K562 (cell line): ENCODE results near the gene PARD3B.

ENCODE experiments used
- CBX1 ChIP-seq: sonication (generic); IDR thresholded peaks from 2 replicates; pipeline ENCODE4 v1.6.1; 2016; ENCODE audit warnings: antibody characterized with exemption, low read depth, mild to moderate bottlenecking
- CTCF ChIP-seq, 3 experiments: IDR thresholded peaks in 2 of 3; conservative IDR thresholded peaks in 1 of 3; 2 replicates each; pipeline ENCODE4 v1.5.1; 2011 to 2012; ENCODE audit warnings: low read length in 3 of 3, mild to moderate bottlenecking in 3 of 3, control low read depth in 2 of 3, improper control_type of control experiment in 1 of 3, inconsistent platforms in 1 of 3, low read depth in 1 of 3, mixed read lengths in 1 of 3, moderate library complexity in 1 of 3; ENCODE audit not compliant: insufficient read depth in 2 of 3
- ELK1 ChIP-seq: sonication (generic); formaldehyde crosslinking; IDR thresholded peaks from 2 replicates; pipeline ENCODE4 v1.8.1; 2022; ENCODE audit warnings: missing genetic modification reagents
- EZH2 ChIP-seq: IDR thresholded peaks from 2 replicates; pipeline ENCODE4 v1.6.1; 2012; ENCODE audit warnings: low read depth, mild to moderate bottlenecking, inconsistent platforms, low read length, borderline replicate concordance
- FOS ChIP-seq: IDR thresholded peaks from 3 replicates; pipeline ENCODE4 v1.6.1; 2011; ENCODE audit not compliant: insufficient read length; ENCODE audit errors: extremely low read depth
- MAFF ChIP-seq: IDR thresholded peaks from 2 replicates; pipeline ENCODE4 v1.6.1; 2012; ENCODE audit warnings: low read length, improper control_type of control experiment
- NCOA4 ChIP-seq: fragments of 450-650 bp; IDR thresholded peaks from 2 replicates; pipeline ENCODE4 v1.6.1; 2018; ENCODE audit warnings: mild to moderate bottlenecking; ENCODE audit not compliant: partially characterized antibody
- NFATC3 ChIP-seq: fragments of 450-650 bp; IDR thresholded peaks from 2 replicates; pipeline ENCODE4 v1.6.1; 2017; ENCODE audit warnings: mild to moderate bottlenecking
- NUFIP1 ChIP-seq: fragments of 450-650 bp; IDR thresholded peaks from 2 replicates; pipeline ENCODE4 v1.6.1; 2018; ENCODE audit not compliant: partially characterized antibody
- YY1 ChIP-seq, 3 experiments: IDR thresholded peaks; 2 replicates each; pipeline ENCODE4 v1.6.1; 2011; ENCODE audit warnings: low read length in 2 of 3, mild to moderate bottlenecking in 2 of 3, moderate library complexity in 2 of 3, borderline replicate concordance in 1 of 3, control low read depth in 1 of 3, low read depth in 1 of 3; ENCODE audit not compliant: insufficient read depth in 3 of 3, insufficient replicate concordance in 2 of 3, control insufficient read depth in 1 of 3, insufficient read length in 1 of 3; ENCODE audit errors: extremely low read depth in 1 of 3
- ZBTB11 ChIP-seq, 3 experiments: fragments of 200-800 bp in 1 of 3; fragments of 250-450 bp in 1 of 3; fragments of 450-650 bp in 1 of 3; sonication (Bioruptor Pico) in 1 of 3; sonication (Bioruptor generic) in 1 of 3; formaldehyde crosslinking in 1 of 3; IDR thresholded peaks; 2 replicates each; pipeline versions ENCODE4 v1.6.1 to v1.8.0; 2016 to 2022; ENCODE audit warnings: mild to moderate bottlenecking in 2 of 3, missing genetic modification characterization in 2 of 3, missing compliant biosample characterization in 1 of 3, moderate library complexity in 1 of 3
- ZNF121 ChIP-seq: sonication (generic); formaldehyde crosslinking; conservative IDR thresholded peaks from 2 replicates; pipeline ENCODE4 v1.8.0; 2022; ENCODE audit warnings: missing genetic modification reagents
- ZNF174 ChIP-seq: fragments of 250-450 bp; sonication (Bioruptor Pico); IDR thresholded peaks from 2 replicates; pipeline ENCODE4 v1.4.0; 2020; ENCODE audit warnings: mild to moderate bottlenecking

- TF ChIP-seq NUFIP1 (no peak), EZH2 (no peak), NFATC3 (no peak), CTCF (IDR thresholded peaks at IDR 0.05 in 2 of 3, conservative IDR thresholded peaks at IDR 0.05 in 1 of 3; ENCODE audit: insufficient read depth in 2 of 3, low read depth in 1 of 3, low read length in 3 of 3) (no peak), ZBTB11 (CRISPR knock-in tag; IDR thresholded peaks at IDR 0.05) (no peak), YY1 (IDR thresholded peaks at IDR 0.05; ENCODE audit: borderline replicate concordance in 1 of 3, control insufficient read depth in 1 of 3, extremely low read depth in 1 of 3, insufficient read depth in 3 of 3, insufficient read length in 1 of 3, insufficient replicate concordance in 2 of 3, low read depth in 1 of 3, low read length in 2 of 3) (no peak), CBX1 (no peak), NCOA4 (no peak), FOS (no peak), ZNF174 (no peak), MAFF (no peak), ZNF121 (CRISPR knock-in tag) (no peak), ELK1 (no peak)
Measured at GRCh38 chr2:204573221-204573620, 27.9 kb downstream of the PARD3B start.
